Measurements from ENCODE around the gene MAOB.
A peak's percentile ranks its signal among the peaks of the same experiment; 100 is the strongest.
"Not testable (repeated sequence)": the region's sequence is repeated elsewhere in the genome, so short reads cannot be mapped to it uniquely, and the experiment has no call there.

The MAOB gene

GRCh38 chrX:43753637-43754036 lies 128.6 kb downstream of the MAOB start:
- no peak for DNase-seq (ENCODE audit: low spot score)

GRCh38 chrX:43750248-43750676 lies 132.0 kb downstream of the MAOB start:
- peak; percentile 35 for DNase-seq (ENCODE audit: low spot score)

GRCh38 chrX:43747476-43747875 lies 134.8 kb downstream of the MAOB start:
- DNase-seq (ENCODE audit: low spot score): no peak

DNA sequence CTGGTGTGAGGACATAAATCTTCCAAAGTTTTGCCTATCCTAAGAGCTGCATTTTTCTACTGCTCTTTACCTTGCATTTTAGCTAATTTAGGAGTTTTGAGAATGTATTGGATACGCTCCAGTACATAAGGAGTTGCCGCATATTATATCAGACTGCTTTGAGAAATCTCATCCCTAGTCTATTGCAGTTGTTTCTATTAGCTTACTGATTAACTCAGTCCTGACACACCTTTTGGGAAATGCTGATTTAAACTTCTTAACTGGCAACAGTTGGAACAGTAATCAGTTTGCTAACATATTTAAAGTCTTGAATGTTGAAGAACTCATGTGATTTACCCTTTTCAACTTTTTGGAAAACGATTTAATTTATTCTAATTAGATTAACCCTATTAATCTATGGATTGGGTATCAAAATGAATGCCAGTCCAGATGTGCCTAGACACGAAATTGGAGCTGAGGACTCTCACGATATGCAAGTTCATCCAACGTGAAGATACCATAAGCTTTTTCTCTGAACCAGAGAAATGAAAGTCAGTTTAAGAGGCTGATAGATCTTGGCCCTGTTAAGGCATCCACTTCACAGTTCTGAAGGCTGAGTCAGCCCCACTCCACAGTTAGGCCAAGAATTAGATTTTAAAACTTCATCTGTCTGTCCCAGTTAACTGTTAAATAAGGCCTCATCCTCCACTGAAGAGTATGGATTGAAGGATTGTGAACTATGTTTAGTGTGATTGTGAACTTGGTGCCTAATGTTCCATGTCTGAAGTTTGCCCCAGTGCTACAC lies 136.1 kb downstream of the MAOB start:
- DNase-seq (ENCODE audit: low spot score): peak; percentile 5

DNA sequence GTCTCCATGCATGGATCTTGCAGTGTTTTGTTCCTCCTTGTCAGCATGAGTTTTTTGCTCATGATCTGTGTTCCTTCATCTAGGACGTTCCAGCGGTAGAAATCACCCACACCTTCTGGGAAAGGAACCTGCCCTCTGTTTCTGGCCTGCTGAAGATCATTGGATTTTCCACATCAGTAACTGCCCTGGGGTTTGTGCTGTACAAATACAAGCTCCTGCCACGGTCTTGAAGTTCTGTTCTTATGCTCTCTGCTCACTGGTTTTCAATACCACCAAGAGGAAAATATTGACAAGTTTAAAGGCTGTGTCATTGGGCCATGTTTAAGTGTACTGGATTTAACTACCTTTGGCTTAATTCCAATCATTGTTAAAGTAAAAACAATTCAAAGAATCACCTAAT lies 138.0 kb downstream of the MAOB start:
- no peak for DNase-seq (ENCODE audit: low spot score)

DNA sequence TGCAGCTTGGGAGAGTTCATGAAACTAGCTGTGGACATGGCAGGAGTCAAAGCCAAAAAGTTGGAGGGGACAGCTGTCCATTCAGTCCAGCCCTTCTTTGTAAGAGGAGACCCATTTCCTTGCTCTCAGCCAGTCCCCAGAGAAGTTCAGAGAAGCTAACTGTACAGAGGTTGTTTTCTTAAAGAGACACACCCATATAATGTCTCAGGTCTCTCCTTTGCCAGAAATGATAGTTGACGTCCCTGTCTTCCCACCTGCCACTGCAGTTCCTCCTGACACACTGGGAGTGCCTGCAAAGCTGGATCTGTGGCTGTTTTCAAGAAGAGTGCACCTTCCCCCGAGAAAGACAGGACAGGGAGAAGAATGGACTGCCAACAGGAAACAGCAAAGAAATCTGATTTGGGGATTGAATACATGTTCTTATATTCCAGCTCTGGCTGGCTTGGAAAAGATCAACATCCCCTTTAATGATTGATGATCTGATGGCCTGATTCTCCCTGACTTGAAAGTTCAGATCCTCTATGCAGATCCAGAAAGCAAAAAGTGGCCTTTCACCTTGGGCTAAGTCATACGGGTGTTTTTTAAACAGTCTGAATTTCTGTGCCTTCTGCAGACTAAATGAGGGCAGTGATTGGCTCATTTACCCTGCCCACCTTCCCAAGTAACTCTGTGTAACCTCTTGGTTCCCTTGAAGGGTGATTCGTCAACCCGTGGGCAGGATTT lies 139.0 kb downstream of the MAOB start:
- no peak for DNase-seq (ENCODE audit: low spot score)

GRCh38 chrX:43741843-43742573 lies 140.2 kb downstream of the MAOB start:
- DNase-seq (ENCODE audit: low spot score): no peak

DNA sequence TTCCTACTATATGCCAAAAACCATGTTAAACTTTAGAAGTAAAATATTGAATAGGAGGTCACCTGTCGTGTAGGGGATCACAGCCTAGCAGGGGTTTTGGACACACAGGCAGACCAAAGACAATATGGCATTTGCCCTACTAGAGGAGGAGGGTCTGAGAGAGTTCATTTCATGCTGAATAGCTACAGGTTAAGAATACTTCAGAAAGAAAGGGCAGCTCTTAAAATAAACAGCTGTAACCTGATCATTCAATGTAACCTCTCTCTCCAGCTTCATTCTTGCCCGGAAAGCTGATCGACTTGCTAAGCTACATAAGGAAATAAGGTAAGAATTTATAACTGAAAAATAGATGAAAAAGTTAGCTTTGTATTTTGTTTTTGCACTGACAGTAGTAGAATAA lies 146.3 kb downstream of the MAOB start:
- no peak for DNase-seq (ENCODE audit: low spot score)

- no peak for DNase-seq (ENCODE audit: low spot score)
These were observed 146.7 kb downstream of the MAOB start for GRCh38 chrX:43735534-43735933.

GRCh38 chrX:43734444-43734843 lies 147.8 kb downstream of the MAOB start:
- no peak for DNase-seq (ENCODE audit: low spot score)

GRCh38 chrX:43733699-43734098 lies 148.6 kb downstream of the MAOB start:
- no peak for DNase-seq (ENCODE audit: low spot score)

- no peak for DNase-seq (ENCODE audit: low spot score)
These were observed 151.2 kb downstream of the MAOB start for GRCh38 chrX:43731086-43731485.

DNA sequence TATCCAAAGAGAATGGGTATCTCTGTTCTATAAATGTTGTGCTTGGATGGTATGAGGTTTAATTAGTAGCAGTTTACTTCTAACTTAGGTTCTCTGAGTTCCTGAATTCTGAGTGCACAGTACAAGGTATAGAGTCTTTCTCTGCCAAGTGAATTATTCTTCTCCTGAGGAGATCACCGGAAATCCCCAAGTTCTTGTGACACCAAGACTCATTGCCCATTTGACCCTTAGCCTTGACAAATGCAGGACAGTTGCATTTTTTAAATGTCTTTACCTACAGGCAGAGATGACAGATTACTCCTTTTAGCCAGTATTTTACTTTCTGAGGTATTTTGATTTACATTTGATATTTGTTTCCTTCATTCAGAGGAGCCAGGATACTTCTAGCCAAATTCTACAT lies 153.3 kb downstream of the MAOB start:
- no peak for DNase-seq (ENCODE audit: low spot score)

DNA sequence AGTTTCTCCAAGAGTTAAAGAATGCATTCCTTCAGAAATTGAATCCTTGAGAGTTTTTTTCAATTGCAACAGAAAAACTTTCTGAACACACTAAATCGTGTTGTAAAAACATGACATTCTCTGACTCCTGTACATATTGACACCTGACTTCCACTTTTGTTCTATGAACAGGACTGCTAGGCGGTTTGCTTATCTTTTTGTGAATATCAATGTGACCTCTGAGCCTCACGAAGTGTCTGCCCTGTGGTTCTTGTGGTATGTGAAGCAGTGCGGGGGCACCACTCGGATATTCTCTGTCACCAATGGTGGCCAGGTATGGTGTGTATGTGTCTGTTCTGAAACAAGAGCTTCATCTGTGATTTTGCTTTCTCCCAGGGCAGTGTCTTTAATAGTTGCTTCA lies 154.2 kb downstream of the MAOB start:
- DNase-seq (ENCODE audit: low spot score): no peak

DNA sequence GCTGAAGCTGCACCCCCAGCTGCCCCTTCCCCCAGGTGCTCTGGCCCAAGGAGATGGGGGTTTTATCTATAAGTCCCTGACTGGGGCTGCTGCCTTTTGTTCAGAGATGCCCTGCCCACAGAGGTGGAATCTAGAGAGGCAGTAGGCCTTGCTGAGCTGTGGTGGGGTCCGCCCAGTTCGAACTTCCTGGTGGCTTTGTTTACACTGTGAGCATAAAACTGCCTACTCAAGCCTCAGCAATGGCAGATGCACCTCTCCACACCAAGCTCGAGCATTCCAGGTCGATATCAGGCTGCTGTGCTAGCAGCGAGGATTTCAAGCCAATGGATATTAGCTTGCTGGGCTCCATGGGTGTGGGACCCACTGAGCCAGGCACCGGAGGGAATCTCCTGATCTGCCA lies 155.0 kb downstream of the MAOB start:
- DNase-seq (ENCODE audit: low spot score): not testable (repeated sequence)

GRCh38 chrX:43725227-43725626 lies 157.0 kb downstream of the MAOB start:
- not testable (repeated sequence) for DNase-seq (ENCODE audit: low spot score)

GRCh38 chrX:43720961-43721360 lies 161.3 kb downstream of the MAOB start:
- DNase-seq (ENCODE audit: low spot score): no peak

- DNase-seq (ENCODE audit: low spot score): no peak
These were observed 162.2 kb downstream of the MAOB start for GRCh38 chrX:43720082-43720481.

DNA sequence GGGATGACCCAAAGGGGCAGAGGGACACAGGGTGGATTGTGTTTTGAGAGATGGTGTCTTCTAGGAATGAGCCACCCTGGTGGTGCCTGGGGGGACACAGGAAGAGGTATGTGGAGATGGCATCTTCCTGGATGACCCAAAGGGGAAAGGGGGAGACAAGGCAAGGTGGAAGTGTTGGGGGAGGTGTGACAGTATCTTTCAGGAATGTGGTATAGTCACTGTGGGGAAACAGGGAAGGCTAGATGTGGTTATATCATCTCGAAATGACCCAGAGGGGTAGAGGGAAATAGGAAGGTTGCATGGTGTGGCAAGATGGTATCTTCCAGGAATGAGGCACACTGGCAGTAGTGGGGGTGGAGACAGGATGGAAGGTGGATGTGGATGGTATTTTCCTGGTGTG lies 163.3 kb downstream of the MAOB start:
- no peak for DNase-seq (ENCODE audit: low spot score)

DNA sequence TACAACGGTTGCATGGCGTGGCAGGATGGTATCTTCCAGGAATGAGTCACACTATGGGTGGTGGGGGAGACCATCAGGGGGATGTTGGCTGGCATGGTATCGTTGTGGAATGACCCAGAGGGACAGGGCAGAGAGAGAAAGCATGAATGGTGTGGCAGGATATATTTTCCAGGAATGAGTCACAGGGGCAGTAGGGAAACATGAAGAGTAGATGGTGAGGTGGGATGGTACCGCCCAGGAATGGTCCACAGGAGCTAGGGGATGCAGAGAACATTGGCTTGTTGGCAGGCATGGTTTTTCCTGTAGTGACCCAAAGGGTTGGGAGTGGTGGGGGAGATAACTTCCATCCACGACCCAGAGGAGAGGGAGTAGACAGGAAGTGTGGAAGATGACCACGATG lies 163.7 kb downstream of the MAOB start:
- no peak for DNase-seq (ENCODE audit: low spot score)

DNA sequence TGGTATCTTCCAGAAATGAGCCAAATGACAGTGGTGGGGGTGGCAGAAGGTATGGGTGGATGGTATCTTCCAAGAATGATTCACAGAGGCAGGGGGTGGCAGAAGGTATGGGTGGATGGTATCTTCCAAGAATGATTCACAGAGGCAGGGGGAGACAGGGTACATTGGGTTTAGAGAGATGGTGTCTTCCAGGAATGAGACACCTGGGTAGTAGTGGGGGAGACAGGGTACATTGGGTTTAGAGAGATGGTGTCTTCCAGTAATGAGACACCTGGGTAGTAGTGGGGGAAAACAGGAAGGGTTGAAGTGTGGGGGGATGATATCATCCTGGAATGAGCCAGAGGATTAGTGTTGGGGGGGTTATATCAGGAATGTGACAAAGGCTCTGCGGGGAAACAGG lies 164.2 kb downstream of the MAOB start:
- DNase-seq (ENCODE audit: low spot score): no peak

GRCh38 chrX:43717161-43717560 lies 165.1 kb downstream of the MAOB start:
- no peak for DNase-seq (ENCODE audit: low spot score)

GRCh38 chrX:43716696-43717095 lies 165.6 kb downstream of the MAOB start:
- DNase-seq (ENCODE audit: low spot score): no peak

Measured in GM03348 (cell line).